Liver (tissue), 3 donors: ENCODE measurements around the gene P4HB.

Source experiments
- ATF3 ChIP-seq: IDR thresholded peaks from 2 replicates; pipeline ENCODE4 v1.6.1; 2016; ENCODE audit warnings: antibody characterized with exemption
- CTCF ChIP-seq: fragments of 150-350 bp; IDR thresholded peaks from 2 replicates; pipeline ENCODE4 v1.5.1; 2017; ENCODE audit warnings: improper control_type of control experiment, low read depth, low read length; ENCODE audit not compliant: missing input control
- EGR1 ChIP-seq, 2 donors: IDR thresholded peaks; 2 replicates each; pipeline ENCODE4 v1.6.1; 2016 to 2018; ENCODE audit warnings: antibody characterized with exemption in 2 of 2, low read depth in 2 of 2
- FOXA1 ChIP-seq: IDR thresholded peaks from 2 replicates; pipeline ENCODE4 v1.6.1; 2016; ENCODE audit warnings: antibody characterized with exemption
- FOXA2 ChIP-seq: IDR thresholded peaks from 2 replicates; pipeline ENCODE4 v1.6.1; 2016; ENCODE audit warnings: antibody characterized with exemption
- JUND ChIP-seq, 2 donors: IDR thresholded peaks; 2 replicates each; pipeline ENCODE4 v1.6.1; 2016; ENCODE audit warnings: antibody characterized with exemption in 2 of 2
- MAX ChIP-seq: IDR thresholded peaks from 2 replicates; pipeline ENCODE4 v1.6.1; 2016; ENCODE audit warnings: antibody characterized with exemption
- RAD21 ChIP-seq, 2 donors: IDR thresholded peaks; 2 replicates each; pipeline ENCODE4 v1.6.1; 2016; ENCODE audit warnings: antibody characterized with exemption in 2 of 2, mild to moderate bottlenecking in 2 of 2
- REST ChIP-seq: IDR thresholded peaks from 2 replicates; pipeline ENCODE4 v1.6.1; 2016; ENCODE audit warnings: antibody characterized with exemption, mild to moderate bottlenecking
- RXRA ChIP-seq, 2 donors: IDR thresholded peaks; 2 replicates each; pipeline ENCODE4 v1.6.1; 2017 to 2018; ENCODE audit warnings: antibody characterized with exemption in 2 of 2, mild to moderate bottlenecking in 1 of 2
- TAF1 ChIP-seq: conservative IDR thresholded peaks from 2 replicates; pipeline ENCODE4 v1.6.1; 2016; ENCODE audit warnings: antibody characterized with exemption, mild to moderate bottlenecking
- YY1 ChIP-seq: IDR thresholded peaks from 2 replicates; pipeline ENCODE4 v1.6.1; 2016; ENCODE audit warnings: antibody characterized with exemption, mild to moderate bottlenecking
- donor health status: healthy.
- donor health status: healthy.

- TF ChIP-seq CTCF = no peak
- TF ChIP-seq EGR1 (IDR thresholded peaks at IDR 0.05; ENCODE audit: low read depth in 2 of 2) = no peak
- no peak for TF ChIP-seq ATF3
- TF ChIP-seq YY1 = no peak
- no peak for TF ChIP-seq MAX
- TF ChIP-seq TAF1 = no peak
- TF ChIP-seq FOXA1 = no peak
- no peak for TF ChIP-seq FOXA2
- TF ChIP-seq REST = no peak
- no peak for TF ChIP-seq RXRA (IDR thresholded peaks at IDR 0.05)
- no peak for TF ChIP-seq RAD21 (IDR thresholded peaks at IDR 0.05)
- no peak for TF ChIP-seq JUND (IDR thresholded peaks at IDR 0.05)
Measured at GRCh38 chr17:81903415-81903831, 43.1 kb upstream of the P4HB start.
